ENCODE results near the gene COPRS. TPM values are rescaled to one million over a fixed set of nuclear protein-coding genes. Genes with fewer than 3 reads are reported as not detected.
"Not testable (repeated sequence)": the region's sequence is repeated elsewhere in the genome, so short reads cannot be mapped to it uniquely, and the experiment has no call there.

The COPRS gene
- total and polyA plus RNA-seq, 2 of the 8 experiments (the other 6 are each of a cell fraction or from before 2014, with no cell fraction given) = 40.9 to 49.3 TPM

- TF ChIP-seq, protein P1, sequence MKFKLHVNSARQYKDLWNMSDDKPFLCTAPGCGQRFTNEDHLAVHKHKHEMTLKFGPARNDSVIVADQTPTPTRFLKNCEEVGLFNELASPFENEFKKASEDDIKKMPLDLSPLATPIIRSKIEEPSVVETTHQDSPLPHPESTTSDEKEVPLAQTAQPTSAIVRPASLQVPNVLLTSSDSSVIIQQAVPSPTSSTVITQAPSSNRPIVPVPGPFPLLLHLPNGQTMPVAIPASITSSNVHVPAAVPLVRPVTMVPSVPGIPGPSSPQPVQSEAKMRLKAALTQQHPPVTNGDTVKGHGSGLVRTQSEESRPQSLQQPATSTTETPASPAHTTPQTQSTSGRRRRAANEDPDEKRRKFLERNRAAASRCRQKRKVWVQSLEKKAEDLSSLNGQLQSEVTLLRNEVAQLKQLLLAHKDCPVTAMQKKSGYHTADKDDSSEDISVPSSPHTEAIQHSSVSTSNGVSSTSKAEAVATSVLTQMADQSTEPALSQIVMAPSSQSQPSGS (IDR thresholded peaks at IDR 0.05; ENCODE audit: low read length) = no peak
- TF ChIP-seq GABPA (IDR thresholded peaks at IDR 0.05; ENCODE audit: borderline replicate concordance, insufficient read depth, low read length) (no peak), SAP30 (IDR thresholded peaks at IDR 0.05; ENCODE audit: insufficient read depth, insufficient replicate concordance, low read length) (no peak), ZNF274 (IDR thresholded peaks at IDR 0.05; ENCODE audit: borderline replicate concordance, extremely low read depth, low read length) (no peak), TAF1 (IDR thresholded peaks at IDR 0.05; ENCODE audit: low read depth, low read length) (no peak)
These were observed 39.5 kb downstream of the COPRS start (continued) for GRCh38 chr17:31819578-31819977.

GRCh38 chr17:31818863-31819262 is 40.2 kb downstream of the COPRS start:
- H3K79me1 ChIP-seq (ENCODE audit: low read depth, low read length); H3K36me3 ChIP-seq (ENCODE audit: control insufficient read depth in 2 of 4, insufficient read depth in 4 of 4, low read length in 3 of 4); H4K91ac ChIP-seq (replicated peaks; ENCODE audit: insufficient read length, low read length); H2BK20ac ChIP-seq (ENCODE audit: low read length); H3K18ac ChIP-seq (ENCODE audit: extremely low read depth, low read length); H2BK12ac ChIP-seq (ENCODE audit: low read depth, low read length); DNase-seq (ENCODE audit: low read depth in 1 of 2, low spot score in 2 of 2); H2BK120ac ChIP-seq (replicated peaks; ENCODE audit: low read depth, low read length); POLR2A ChIA-PET (ENCODE audit: partially characterized antibody); H3K27ac ChIP-seq (ENCODE audit: low read depth, low read length); H4K8ac ChIP-seq (ENCODE audit: extremely low read depth, insufficient read depth, low read length); H2AFZ ChIP-seq (ENCODE audit: low read length); H3K14ac ChIP-seq (ENCODE audit: insufficient read length); H3K4me1 ChIP-seq (replicated peaks in 1 of 4; ENCODE audit: control insufficient read depth in 3 of 4, insufficient read depth in 4 of 4, low read length in 3 of 4); H3K23ac ChIP-seq (ENCODE audit: insufficient read length); H3K23me2 ChIP-seq (ENCODE audit: low read depth, low read length); H3K9me3 ChIP-seq (ENCODE audit: insufficient read depth in 2 of 2, low read depth in 1 of 2, low read length in 1 of 2); H3K79me2 ChIP-seq (ENCODE audit: control insufficient read depth in 1 of 2, insufficient read depth in 2 of 2, low read length in 2 of 2); H2BK5ac ChIP-seq (ENCODE audit: low read depth, low read length); H2AK5ac ChIP-seq (ENCODE audit: low read depth, low read length); H3K9ac ChIP-seq (replicated peaks in 1 of 4; ENCODE audit: extremely low read depth in 1 of 4, low read depth in 3 of 4, low read length in 3 of 4); H3K56ac ChIP-seq (replicated peaks; ENCODE audit: insufficient read length, low read depth, low read length); H3K4me2 ChIP-seq (ENCODE audit: insufficient read depth in 1 of 2, low read depth in 2 of 2, low read length in 2 of 2); H3K27me3 ChIP-seq (replicated peaks in 1 of 4; ENCODE audit: control insufficient read depth in 3 of 4, extremely low read depth in 1 of 4, insufficient read depth in 3 of 4, low read length in 3 of 4); H4K20me1 ChIP-seq (replicated peaks in 1 of 2; ENCODE audit: control insufficient read depth in 1 of 2, insufficient read depth in 2 of 2, low read length in 2 of 2); H4K5ac ChIP-seq (ENCODE audit: insufficient read length, low read depth, low read length); H3K4ac ChIP-seq (replicated peaks; ENCODE audit: insufficient read length, low read depth, low read length); H3K4me3 ChIP-seq (ENCODE audit: extremely low read depth in 1 of 4, insufficient read depth in 2 of 4, low read depth in 3 of 4, low read length in 4 of 4); FAIRE-seq; H2BK15ac ChIP-seq (ENCODE audit: low read length): not testable (repeated sequence)
- 84% methylated on average over 7 of the region's 7 CpGs; no CpG with 5 or more reads in 1 of the 2 experiments for WGBS, 2 experiments (ENCODE audit: extremely low coverage in 1 of 2, insufficient coverage in 1 of 2, insufficient read length in 1 of 2, insufficient replicate concordance in 2 of 2, low coverage in 1 of 2, low lambda C conversion rate in 2 of 2, missing lambda C conversion rate in 1 of 2)
- CTCF ChIA-PET (ENCODE audit: partially characterized antibody) = interaction anchor here (0.7 kb wide), 1 partner anchor 417 kb away, joined by 4 read pairs; no protein-coding TSS in a partner anchor
